SKM-1 treated with dmso at 0.1 percent for 144 hours (cell line): ENCODE measurements around the gene TMEM130.
"Not testable (repeated sequence)": the region's sequence is repeated elsewhere in the genome, so short reads cannot be mapped to it uniquely, and the experiment has no call there.

ENCODE experiments used
- DNase-seq: peaks from one replicate; lab custom pipeline; 2025; ENCODE audit not compliant: unreplicated experiment; lab: John Stamatoyannopoulos, UW

Gene TMEM130

GRCh38 chr7:98842552-98842951 is 27.3 kb downstream of the TMEM130 start:
- not testable (repeated sequence) for DNase-seq

DNA sequence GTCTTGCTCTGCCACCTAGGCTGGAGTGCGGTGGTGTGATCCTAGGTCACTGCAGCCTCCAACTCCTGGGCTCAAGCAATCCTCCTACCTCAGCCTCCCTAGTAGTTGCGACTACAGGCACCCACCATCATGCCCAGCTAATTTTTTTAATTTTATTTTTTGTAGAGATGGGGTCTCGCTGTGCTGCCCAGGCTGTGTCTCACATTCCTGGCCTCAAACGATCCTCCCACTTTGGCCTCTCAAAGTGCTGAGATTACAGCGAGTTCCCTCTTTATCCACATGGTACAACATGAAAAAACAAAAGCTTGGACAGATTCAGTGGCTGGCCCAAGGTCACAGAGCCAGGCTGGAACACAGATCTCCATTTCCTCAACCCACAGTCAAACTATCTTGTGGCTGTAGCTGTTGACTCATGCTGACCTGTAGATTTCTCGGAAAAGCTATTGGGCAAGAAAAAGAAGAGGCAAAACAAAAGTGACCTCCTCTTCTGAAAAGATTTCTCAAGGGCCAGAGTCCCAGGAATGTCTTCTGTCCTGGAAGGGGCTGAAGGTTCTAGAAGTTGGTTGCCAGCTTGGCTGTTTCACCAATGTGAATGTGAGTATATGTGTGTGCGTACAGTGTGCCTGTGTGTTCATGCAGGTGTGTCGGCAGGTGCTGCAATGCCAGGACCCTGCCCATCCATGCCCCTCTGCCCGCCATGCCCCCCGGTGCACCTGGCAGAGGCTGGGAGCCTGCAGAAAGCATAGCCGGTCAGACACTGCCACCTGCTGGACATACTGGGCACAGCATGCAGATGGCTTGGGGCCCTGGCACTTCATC is 28.4 kb downstream of the TMEM130 start:
- DNase-seq = no peak

DNA sequence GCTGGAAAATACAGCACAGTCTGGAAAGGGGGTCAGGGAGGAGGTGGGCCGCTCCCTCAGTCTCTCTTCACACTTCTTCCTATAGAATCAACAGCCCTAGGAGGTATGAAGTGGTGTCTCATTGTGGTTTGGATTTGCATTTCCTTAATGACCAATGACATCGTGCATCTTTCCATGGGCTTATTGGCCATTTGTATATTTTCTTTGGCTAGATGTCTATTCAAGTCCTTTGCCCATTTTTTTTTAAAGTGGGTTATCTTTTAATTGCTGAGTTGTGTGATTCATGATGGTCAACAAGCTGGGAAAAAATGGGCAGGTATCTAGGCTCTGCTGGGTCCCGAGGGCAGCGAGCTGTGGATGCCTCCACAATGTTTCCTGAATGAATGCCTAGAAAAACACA is 29.1 kb downstream of the TMEM130 start:
- no peak for DNase-seq

DNA sequence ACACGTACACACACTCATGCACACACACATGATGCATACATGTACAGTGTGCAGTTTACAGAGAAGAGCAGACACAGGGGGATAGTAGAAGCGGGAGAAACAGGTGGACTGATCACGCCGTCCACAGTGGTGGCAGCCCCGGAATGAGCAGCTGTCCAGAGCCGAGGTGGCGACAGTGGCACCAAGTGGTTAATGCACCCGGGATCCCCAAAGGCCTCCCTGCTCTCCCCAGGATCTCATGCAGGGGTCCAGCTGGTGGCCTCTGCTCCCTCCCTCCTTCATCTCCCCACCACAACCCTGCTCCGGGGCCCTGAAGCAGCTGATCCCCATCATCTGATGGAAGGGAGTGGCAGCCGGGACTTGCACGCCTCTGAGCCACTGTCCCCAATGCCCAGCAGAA is 29.7 kb downstream of the TMEM130 start:
- DNase-seq = no peak

GRCh38 chr7:98837630-98837972 is 32.2 kb downstream of the TMEM130 start:
- DNase-seq = no peak

GRCh38 chr7:98836811-98837629 is 32.8 kb downstream of the TMEM130 start:
- DNase-seq = peak; percentile 28

DNA sequence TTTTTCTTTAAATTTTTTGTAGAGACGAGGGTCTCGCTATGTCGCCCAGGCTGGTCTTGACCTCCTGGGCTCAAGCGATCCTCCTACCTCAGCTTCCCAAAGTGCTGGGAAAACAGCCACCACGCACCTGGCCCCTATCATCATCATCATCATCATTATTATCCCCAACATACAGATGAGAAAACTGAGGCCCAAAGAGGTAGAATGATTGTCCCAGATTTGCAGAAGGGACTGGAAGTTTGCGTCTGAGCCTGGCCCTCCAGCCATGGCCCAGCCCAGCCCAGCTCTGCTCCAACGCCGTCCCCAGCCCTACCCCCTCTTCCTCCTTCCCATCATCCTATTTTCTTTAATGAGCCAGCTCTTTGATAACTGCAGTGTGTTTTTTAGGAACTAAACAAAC is 34.9 kb downstream of the TMEM130 start:
- no peak for DNase-seq

DNA sequence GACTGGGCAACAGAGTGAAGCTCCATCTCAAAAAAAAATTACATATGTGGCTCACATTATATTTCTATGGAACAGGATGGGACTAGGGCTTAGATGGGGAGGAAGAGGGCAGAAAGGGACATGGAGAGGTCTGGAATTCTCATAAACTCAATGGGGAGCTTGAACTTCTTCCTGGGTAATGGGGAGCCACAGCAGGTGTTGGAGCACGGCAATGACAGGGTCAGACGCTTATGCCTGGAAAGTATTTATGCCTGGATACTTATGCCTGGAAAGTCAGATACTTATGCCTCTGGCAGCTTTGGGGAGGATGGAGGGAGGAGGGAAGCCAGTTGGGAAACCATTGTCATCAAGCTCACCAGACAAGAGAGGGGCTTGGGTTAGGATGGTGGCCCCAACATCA is 36.8 kb downstream of the TMEM130 start:
- DNase-seq = no peak

DNA sequence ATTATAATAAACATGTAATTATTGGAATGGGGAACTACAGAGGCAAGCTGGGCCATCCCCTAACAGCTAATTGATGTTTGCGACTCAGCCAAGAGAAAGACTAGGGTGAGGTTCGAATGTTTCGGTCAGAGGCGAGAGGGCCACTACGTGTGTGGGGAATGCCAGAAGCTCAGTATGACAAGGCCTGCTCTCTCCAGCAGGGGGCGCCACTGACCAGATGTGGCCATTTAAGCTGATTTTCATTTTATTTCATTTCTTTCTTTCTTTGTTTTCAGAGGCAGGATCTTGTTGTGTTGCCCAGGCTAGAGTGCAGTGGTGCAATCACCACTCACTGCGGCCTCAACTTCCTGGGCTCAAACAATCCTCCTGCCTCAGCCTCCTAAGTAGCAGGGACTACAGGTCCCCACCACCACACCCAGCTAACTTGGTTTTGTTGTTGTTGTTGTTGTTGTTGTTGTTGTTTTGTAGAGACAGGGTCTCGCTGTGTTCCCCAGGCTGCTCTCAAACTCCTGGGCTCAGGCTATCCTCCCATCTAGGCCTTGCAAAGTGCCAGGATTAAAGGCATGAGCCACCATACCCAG is 38.1 kb downstream of the TMEM130 start:
- DNase-seq = peak; percentile 32

- DNase-seq = no peak
Measured at GRCh38 chr7:98830972-98831548, 38.8 kb downstream of the TMEM130 start.

DNA sequence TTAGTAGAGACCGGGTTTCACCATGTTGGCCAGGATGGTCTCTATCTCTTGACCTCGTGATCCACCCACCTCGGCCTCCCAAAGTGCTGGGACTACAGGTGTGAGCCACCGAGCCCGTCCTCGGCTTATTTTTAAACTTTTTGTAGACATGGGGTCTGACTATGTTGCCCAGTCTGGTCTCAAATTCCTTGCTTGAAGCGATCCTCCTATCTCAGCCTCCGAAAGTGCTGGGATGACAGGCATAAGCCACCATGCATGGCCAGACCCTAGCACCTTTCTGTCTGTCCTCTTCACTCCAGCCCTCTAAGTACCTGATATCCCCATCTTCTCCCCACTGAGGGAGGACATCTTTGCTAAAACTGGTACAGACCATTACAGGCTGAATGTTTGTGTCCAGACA is 41.4 kb downstream of the TMEM130 start:
- no peak for DNase-seq

GRCh38 chr7:98827258-98827657 is 42.6 kb downstream of the TMEM130 start:
- DNase-seq = no peak

GRCh38 chr7:98826811-98827231 is 43.0 kb downstream of the TMEM130 start:
- no peak for DNase-seq

- no peak for DNase-seq
Measured at GRCh38 chr7:98826387-98826786, 43.4 kb downstream of the TMEM130 start.

DNA sequence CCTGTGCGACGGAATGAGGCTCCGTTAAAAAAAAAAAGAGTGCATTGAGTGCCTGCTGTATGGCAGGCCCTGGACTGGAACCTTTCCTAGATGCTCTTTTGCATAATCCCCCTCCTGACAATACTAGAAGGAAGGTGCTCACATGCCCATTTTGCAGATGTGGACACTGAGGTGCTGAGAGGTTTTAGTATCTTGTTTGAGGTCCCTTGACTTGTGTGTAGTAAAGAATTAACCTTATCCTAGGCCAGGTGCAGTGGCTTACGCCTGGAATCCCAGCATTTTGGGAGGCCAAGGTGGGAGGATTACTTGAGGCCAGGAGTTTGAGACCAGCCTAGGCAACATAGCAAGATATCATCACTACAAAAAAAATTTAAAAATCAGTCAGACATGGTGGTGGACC is 46.6 kb downstream of the TMEM130 start:
- DNase-seq = no peak

DNA sequence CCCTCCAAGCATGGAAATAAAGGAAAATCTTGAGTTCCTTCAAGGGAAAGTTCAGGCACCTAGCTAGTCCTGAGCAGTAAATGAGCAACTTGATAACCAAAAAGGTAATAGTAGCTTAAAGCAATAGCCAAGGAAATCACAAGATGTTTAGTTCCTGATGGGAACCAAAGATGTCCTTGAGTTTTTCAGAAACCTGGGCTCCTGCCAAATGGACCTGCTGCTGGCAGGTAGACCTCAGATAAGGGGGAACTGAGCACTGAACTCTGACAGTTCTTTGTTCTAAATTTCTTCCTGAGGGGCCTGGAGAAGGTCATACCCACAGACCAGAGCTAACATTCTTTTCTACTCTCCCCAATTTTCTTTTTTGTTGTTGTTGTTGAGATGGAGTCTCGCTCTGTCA is 48.5 kb downstream of the TMEM130 start:
- no peak for DNase-seq

- DNase-seq = no peak
Measured at GRCh38 chr7:98816967-98817710, 52.7 kb downstream of the TMEM130 start.

DNA sequence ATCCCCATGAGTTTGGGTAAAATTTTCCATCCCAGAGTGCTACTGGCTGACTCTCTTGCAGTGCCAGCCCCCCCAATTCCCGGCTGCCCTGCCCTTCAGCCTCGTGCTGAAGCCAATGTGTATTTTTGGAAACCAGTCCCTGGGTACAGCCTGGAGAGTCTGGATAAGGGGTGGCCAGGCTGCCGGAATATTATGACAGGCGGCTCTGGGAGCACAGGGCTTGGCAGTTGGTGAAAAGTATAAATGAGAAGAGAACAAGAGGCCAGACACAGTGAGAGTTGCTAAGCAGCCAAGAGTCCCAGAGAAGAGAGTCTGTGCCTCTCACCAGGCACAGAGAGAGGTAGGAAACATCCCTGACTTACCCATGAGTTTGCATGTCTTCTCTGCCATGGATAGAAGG is 53.6 kb downstream of the TMEM130 start:
- DNase-seq = no peak

DNA sequence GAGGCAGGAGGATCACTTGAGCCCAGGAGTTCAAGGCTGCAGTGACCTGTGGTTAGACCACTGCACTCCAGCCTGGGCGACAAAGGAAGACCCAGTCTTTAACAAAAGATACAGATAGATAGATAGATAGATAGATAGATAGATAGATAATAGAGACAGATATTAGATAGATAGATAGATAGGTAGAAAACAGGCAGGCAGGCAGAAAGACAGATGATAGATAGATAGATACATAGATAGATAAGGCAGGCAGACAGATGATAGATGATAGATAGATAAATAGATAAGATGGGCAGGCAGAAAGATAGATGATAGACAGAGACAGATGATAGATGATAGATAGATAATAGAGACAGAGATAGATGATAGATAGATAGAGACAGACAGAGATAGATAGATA is 54.5 kb downstream of the TMEM130 start:
- DNase-seq = no peak

DNA sequence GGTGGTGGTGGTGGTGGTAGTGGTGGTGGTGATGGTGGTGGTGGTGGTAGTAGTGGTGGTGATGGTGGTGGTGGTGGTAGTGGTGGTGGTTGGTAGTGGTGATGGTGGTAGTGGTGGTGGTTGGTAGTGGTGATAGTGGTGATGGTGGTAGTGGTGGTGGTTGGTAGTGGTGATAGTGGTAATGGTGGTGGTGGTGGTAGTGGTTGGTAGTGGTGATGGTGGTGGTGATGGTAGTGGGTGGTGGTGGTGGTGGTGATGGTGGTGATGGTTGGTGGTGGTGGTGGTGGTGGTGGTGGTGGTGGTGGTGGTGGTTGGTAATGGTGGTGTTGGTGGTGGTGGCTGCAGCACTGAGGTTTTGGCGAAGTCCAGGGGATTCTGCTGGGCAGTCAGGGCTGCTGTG is 58.5 kb downstream of the TMEM130 start:
- no peak for DNase-seq
